Measurements from ENCODE around the gene PRDM1. TPM values are rescaled to one million over a fixed set of nuclear protein-coding genes. Genes with fewer than 3 reads are reported as not detected.

Gene PRDM1
- total RNA-seq, 4 donors from 2014 or later: 1.6 to 2.4 (median 1.9) TPM

GRCh38 chr6:106087548-106088325 is 1.6 kb downstream of the PRDM1 start:
- Histone ChIP-seq H3K36me3 (no peaks in the 10 kb centered on the region), H3K27ac (peak overlapping the region in 3 of 4 donors; percentile 16 to 51 (median 36)), H3K9me3 (no peaks in the 10 kb centered on the region), H3K4me3 (peak overlapping the region; percentile 53 to 69 (median 59)), H3K27me3 (peaks cover 0 to 13% (median 0%) of the 10 kb centered on the region in 3 donors), H3K4me1 (peaks cover 7 to 10% of the 10 kb centered on the region in 2 donors)
- peak in 1 of 2 donors; percentile 30 for ATAC-seq
- intact Hi-C loops (cut with DNase I; ENCODE audit: low total_unique reads): loop anchor here (5.0 to 10.0 kb wide), 4 partner anchors 95 to 603 kb away; no protein-coding TSS in a partner anchor
- no peak for TF ChIP-seq CTCF (IDR thresholded peaks at IDR 0.05 in 4 of 5, conservative IDR thresholded peaks at IDR 0.05 in 1 of 5)
- peak; percentile 31 to 35 for DNase-seq
- in situ Hi-C loops (cut with MboI; ENCODE audit: low sequenced_read_pairs in 4 of 4): no loop called here

- Histone ChIP-seq H3K9me3 (no peaks in the 10 kb centered on the region), H3K27ac (peak overlapping the region in 1 of 4 donors; percentile 5), H3K4me3 (peak overlapping the region in 3 of 4 donors; percentile 1 to 53 (median 6)), H3K4me1 (peaks cover 7 to 9% of the 10 kb centered on the region in 2 donors), H3K36me3 (no peaks in the 10 kb centered on the region), H3K27me3 (peaks cover 0 to 13% (median 0%) of the 10 kb centered on the region in 3 donors)
- no peak for DNase-seq
- intact Hi-C loops (cut with DNase I; ENCODE audit: low total_unique reads) (loop anchor here (10.0 kb wide), 1 partner anchor 235 kb away; the partner anchor contains the start of gene ATG5), in situ Hi-C loops (cut with MboI; ENCODE audit: low sequenced_read_pairs in 4 of 4) (no loop called here)
- ATAC-seq: no peak
- TF ChIP-seq CTCF (IDR thresholded peaks at IDR 0.05 in 4 of 5, conservative IDR thresholded peaks at IDR 0.05 in 1 of 5) (no peak), POLR2A (IDR thresholded peaks at IDR 0.05) (no peak)
These were observed 3.9 kb downstream of the PRDM1 start for GRCh38 chr6:106090001-106090400.

GRCh38 chr6:106092279-106092678 is 6.1 kb downstream of the PRDM1 start:
- DNase-seq (no peak), ATAC-seq (no peak)
- H3K4me3 ChIP-seq: no peak overlapping the region
- no peak overlapping the region for H3K27ac ChIP-seq
- TF ChIP-seq POLR2A (IDR thresholded peaks at IDR 0.05) (no peak), CTCF (IDR thresholded peaks at IDR 0.05 in 4 of 5, conservative IDR thresholded peaks at IDR 0.05 in 1 of 5) (no peak)
- no peaks in the 10 kb centered on the region for H3K9me3 ChIP-seq
- H3K36me3 ChIP-seq: no peaks in the 10 kb centered on the region
- H3K4me1 ChIP-seq: peaks cover 0 to 8% of the 10 kb centered on the region in 2 donors
- intact Hi-C loops (cut with DNase I; ENCODE audit: low total_unique reads): loop anchor here (10.0 kb wide), 1 partner anchor 233 kb away; the partner anchor contains the start of gene ATG5
- in situ Hi-C loops (cut with MboI; ENCODE audit: low sequenced_read_pairs in 4 of 4): no loop called here
- peaks cover 0 to 18% (median 10%) of the 10 kb centered on the region in 3 donors for H3K27me3 ChIP-seq

- intact Hi-C loops (cut with DNase I; ENCODE audit: low total_unique reads) (loop anchor here (10.0 kb wide), 1 partner anchor 230 kb away; the partner anchor contains the start of gene ATG5), in situ Hi-C loops (cut with MboI; ENCODE audit: low sequenced_read_pairs in 4 of 4) (no loop called here)
- H3K4me3 ChIP-seq: no peak overlapping the region
- no peak for DNase-seq
- no peak for TF ChIP-seq CTCF (IDR thresholded peaks at IDR 0.05 in 4 of 5, conservative IDR thresholded peaks at IDR 0.05 in 1 of 5)
- TF ChIP-seq POLR2A (IDR thresholded peaks at IDR 0.05): no peak
- H3K27ac ChIP-seq: no peak overlapping the region
- peaks cover 0 to 11% of the 10 kb centered on the region in 2 donors for H3K4me1 ChIP-seq
- peaks cover 0 to 25% (median 10%) of the 10 kb centered on the region in 3 donors for H3K27me3 ChIP-seq
- no peak for ATAC-seq
- H3K9me3 ChIP-seq: no peaks in the 10 kb centered on the region
- H3K36me3 ChIP-seq: no peaks in the 10 kb centered on the region
These were observed 8.3 kb downstream of the PRDM1 start for GRCh38 chr6:106094261-106094963.

All from gastrocnemius medialis (tissue), 4 donors.